ENCODE measurements around the gene TNFRSF8.

Gene TNFRSF8

GRCh38 chr1:12064073-12064969, 1.2 kb downstream of the TNFRSF8 start:
- no peak for DNase-seq

GRCh38 chr1:12065872-12066271, 2.8 kb downstream of the TNFRSF8 start:
- no peak for DNase-seq

GRCh38 chr1:12067900-12068821, 5.1 kb downstream of the TNFRSF8 start:
- peak; percentile 70 for DNase-seq

- peak; percentile 35 for DNase-seq
Measured at GRCh38 chr1:12069623-12070244, 6.6 kb downstream of the TNFRSF8 start.

- no peak for DNase-seq
Measured at GRCh38 chr1:12071892-12072291, 8.8 kb downstream of the TNFRSF8 start.

- no peak for DNase-seq
Measured at GRCh38 chr1:12072741-12073140, 9.6 kb downstream of the TNFRSF8 start.

GRCh38 chr1:12073796-12074195, 10.7 kb downstream of the TNFRSF8 start:
- DNase-seq, result no peak

- peak; percentile 91 for DNase-seq
Measured at GRCh38 chr1:12075195-12076114, 12.4 kb downstream of the TNFRSF8 start.

GRCh38 chr1:12076425-12077005, 13.4 kb downstream of the TNFRSF8 start:
- no peak for DNase-seq

GRCh38 chr1:12078575-12078937, 15.5 kb downstream of the TNFRSF8 start:
- no peak for DNase-seq

- peak; percentile 48 for DNase-seq
Measured at GRCh38 chr1:12078938-12079861, 16.1 kb downstream of the TNFRSF8 start.

GRCh38 chr1:12080156-12080555, 17.1 kb downstream of the TNFRSF8 start:
- DNase-seq, result no peak

- no peak for DNase-seq
Measured at GRCh38 chr1:12080773-12081556, 17.9 kb downstream of the TNFRSF8 start.

GRCh38 chr1:12081648-12082396, 18.7 kb downstream of the TNFRSF8 start:
- DNase-seq, result no peak

GRCh38 chr1:12082988-12083387, 19.9 kb downstream of the TNFRSF8 start:
- DNase-seq, result no peak

GRCh38 chr1:12083766-12084165, 20.7 kb downstream of the TNFRSF8 start:
- peak; percentile 50 for DNase-seq

- no peak for DNase-seq
Measured at GRCh38 chr1:12085643-12086260, 22.6 kb downstream of the TNFRSF8 start.

- no peak for DNase-seq
Measured at GRCh38 chr1:12087797-12088314, 24.8 kb downstream of the TNFRSF8 start.

Measured in fibroblast of skin of right quadriceps (primary cell).